HepG2 (cell line): Measurements from ENCODE around the gene RDH12. TPM values are rescaled to one million over a fixed set of nuclear protein-coding genes. Genes with fewer than 3 reads are reported as not detected.

ENCODE experiments used
- ATAC-seq: fragments of 200-7000 bp; cut with Tn5 transposase; 3 replicates; pipeline ENCODE4 v1.9.1; 2020; ENCODE audit warnings: mild to moderate bottlenecking, moderate library complexity
- BruUV-seq: library from RNA; stranded (reverse); fragments of 400-500 nt; replicated peaks from 2 replicates; lab custom pipeline; 2021; lab: Mats Ljungman, UMichigan
- CTCF ChIA-PET: fragments of 300-600 bp; formaldehyde crosslinking; extraction: SDS; loops from one replicate; lab custom pipeline; 2021; ENCODE audit warnings: low total read pairs, inconsistent platforms, low intra/inter-chr PET ratio; lab: Yijun Ruan, JAX
- POLR2A ChIA-PET: fragments of 350-600 bp; sonication (Branson Sonifier 250); formaldehyde crosslinking; loops from one replicate; lab custom pipeline; 2020; ENCODE audit warnings: antibody characterized with exemption, inconsistent platforms; lab: Yijun Ruan, JAX
- DNase-seq: peaks from one replicate; pipeline ENCODE4 v3.0.0-alpha.2; 2015; ENCODE audit warnings: low spot score
- FAIRE-seq: peaks from 3 replicates; lab custom pipeline; 2011; peaks lifted over from hg19 to GRCh38; lab: Jason Lieb, UNC
- H2AFZ ChIP-seq: one replicate; pipeline ENCODE4 v1.6.1; 2011; ENCODE audit warnings: low read length, inconsistent platforms
- H3K27ac ChIP-seq: fragments of 300-600 bp; 3 replicates; pipeline ENCODE4 v1.8.0; 2011; ENCODE audit warnings: mixed run types, mild to moderate bottlenecking, mixed read lengths, low read length, inconsistent platforms; ENCODE audit not compliant: insufficient read depth; ENCODE audit errors: extremely low read length
- H3K27me3 ChIP-seq, 2 experiments: fragments of 200-600 bp in 1 of 2; 2 replicates in 1 of 2; 3 replicates in 1 of 2; pipeline versions ENCODE4 v1.6.0 to v1.8.0; 2011; ENCODE audit warnings: low read length in 2 of 2, mild to moderate bottlenecking in 2 of 2, moderate library complexity in 2 of 2, inconsistent platforms in 1 of 2; ENCODE audit not compliant: insufficient read depth in 2 of 2, control insufficient read depth in 1 of 2
- H3K36me3 ChIP-seq, 2 experiments: fragments of 200-600 bp in 1 of 2; replicated peaks in 1 of 2; 2 replicates in 1 of 2; 3 replicates in 1 of 2; pipeline versions ENCODE4 v1.5.1 to v1.8.0; 2011; ENCODE audit warnings: low read length in 2 of 2, inconsistent platforms in 1 of 2; ENCODE audit not compliant: insufficient read depth in 2 of 2, control insufficient read depth in 1 of 2
- H3K4me1 ChIP-seq: 2 replicates; pipeline ENCODE4 v1.5.1; 2012; ENCODE audit warnings: low read length, inconsistent platforms; ENCODE audit not compliant: insufficient read depth
- H3K4me2 ChIP-seq: 2 replicates; pipeline ENCODE4 v1.6.0; 2011; ENCODE audit warnings: low read depth, low read length, inconsistent platforms
- H3K4me3 ChIP-seq, 3 experiments: fragments of 200-600 bp in 1 of 3; sonication (generic), shearing (Covaris generic) in 1 of 3; replicated peaks in 1 of 3; 2 replicates each; pipeline ENCODE4 v1.5.1; 2011 to 2016; ENCODE audit warnings: low read length in 3 of 3, inconsistent platforms in 2 of 3, low read depth in 2 of 3, mild to moderate bottlenecking in 2 of 3, control low read depth in 1 of 3, mixed read lengths in 1 of 3; ENCODE audit not compliant: insufficient read depth in 1 of 3
- H3K79me2 ChIP-seq: one replicate; pipeline ENCODE4 v1.6.1; 2011; ENCODE audit warnings: low read length, inconsistent platforms; ENCODE audit not compliant: insufficient read depth
- H3K9ac ChIP-seq: 2 replicates; pipeline ENCODE4 v1.6.0; 2011; ENCODE audit warnings: mild to moderate bottlenecking, low read depth, low read length, inconsistent platforms; ENCODE audit not compliant: insufficient read depth
- H3K9me3 ChIP-seq: 2 replicates; pipeline ENCODE4 v1.5.1; 2012; ENCODE audit warnings: mild to moderate bottlenecking, low read length
- H4K20me1 ChIP-seq: 2 replicates; pipeline ENCODE4 v1.6.0; 2011; ENCODE audit warnings: inconsistent platforms, mild to moderate bottlenecking, low read length, moderate library complexity; ENCODE audit not compliant: insufficient read depth
- ZNF629 ChIP-seq: sonication (generic); formaldehyde crosslinking; conservative IDR thresholded peaks from 2 replicates; pipeline ENCODE4 v1.5.0; 2020; ENCODE audit warnings: missing genetic modification reagents
- ZNF770 ChIP-seq: sonication (generic); formaldehyde crosslinking; IDR thresholded peaks from 2 replicates; pipeline ENCODE4 v1.5.0; 2020; ENCODE audit warnings: mild to moderate bottlenecking, missing genetic modification reagents
- ZNF83 ChIP-seq: sonication (generic); formaldehyde crosslinking; IDR thresholded peaks from 2 replicates; pipeline ENCODE4 v1.4.0; 2020; ENCODE audit warnings: missing genetic modification reagents, mild to moderate bottlenecking, borderline replicate concordance
- WGBS: methylation state at CpG from one replicate; pipeline ENCODE4 v1.1.6; 2017; ENCODE audit warnings: low lambda C conversion rate; 5-methylcytosine and 5-hydroxymethylcytosine counted together
- in situ Hi-C: cut with HindIII; loops from 2 replicates; pipeline ENCODE4 v1.10.0; 2017; ENCODE audit warnings: low pct_unique_long_range_greater_than_20kb; ENCODE audit not compliant: extremely low pct_ligation_motif_present
- intact Hi-C: fragments of 100-400 bp; cut with micrococcal nuclease; formaldehyde crosslinking; loops from one replicate; pipeline ENCODE4 v1.10.0; 2022; ENCODE audit not compliant: unreplicated experiment
- polyA plus RNA-seq, 8 experiments: library from polyadenylated mRNA; depleted of rRNA in 3 of 8; stranded (reverse) in 7 of 8; unstranded in 1 of 8; fragments of >200 nt; fragmentation: Illumina TruSeq in 4 of 8; extraction: Trizol in 4 of 8; gene quantifications; 2 replicates each; pipeline versions ENCODE4 v1.2.1 to v1.2.3, GENCODE V29; 2011 to 2016; ENCODE audit warnings: low read depth in 4 of 8, missing spikeins in 1 of 8, mixed read lengths in 1 of 8; ENCODE audit not compliant: insufficient read depth in 1 of 8
- total RNA-seq, 5 experiments: library from RNA; depleted of rRNA; stranded (reverse); fragments of >200 nt; fragmentation: Illumina TruSeq; extraction: Trizol; gene quantifications; 2 replicates each; pipeline ENCODE4 v1.2.3, GENCODE V29; 2016; ENCODE audit warnings: low read depth in 1 of 5

Gene RDH12
- total and polyA plus RNA-seq, 2 of the 13 experiments (the other 11 are each of a cell fraction or from before 2014, with no cell fraction given): 1.6 to 2.1 TPM

GRCh38 chr14:67698179-67698578 is 3.5 kb upstream of the RDH12 start:
- no TSS peak for BruUV-seq
- no peak for ATAC-seq
- in situ Hi-C loops: no loop called here

More at GRCh38 chr14:67698179-67698578, 3.5 kb upstream of the RDH12 start:
- H3K4me3 ChIP-seq: no peak overlapping the region
- H3K27me3 ChIP-seq: no peaks in the 10 kb centered on the region; a peak in 1 of 5 replicates
- intact Hi-C loops: no loop called here
- H3K36me3 ChIP-seq: peaks cover 0 to under 1% of the 10 kb centered on the region in 2 experiments; a peak in 1 of 5 replicates
- peaks cover 47% of the 10 kb centered on the region for H3K4me1 ChIP-seq
- H2AFZ ChIP-seq: no peak overlapping the region
- no peaks in the 10 kb centered on the region for H3K9me3 ChIP-seq
- H3K27ac ChIP-seq: no peak overlapping the region
- H3K79me2 ChIP-seq: peaks cover 20% of the 10 kb centered on the region
- H4K20me1 ChIP-seq: peaks cover under 1% of the 10 kb centered on the region
- CTCF ChIA-PET: no interaction called here
- 0% methylated on average over 1 of the region's 1 CpG for WGBS
- no peak for DNase-seq
- no peak overlapping the region for H3K9ac ChIP-seq
- H3K4me2 ChIP-seq: peak overlapping the region; percentile 21; the same call in 1 of the 2 replicates
- no peak for FAIRE-seq
- TF ChIP-seq ZNF629 (CRISPR knock-in tag) (peak; percentile 67), ZNF83 (CRISPR knock-in tag) (no peak), ZNF770 (CRISPR knock-in tag) (peak; percentile 94)
- TF ChIP-seq, all 625 proteins: peak for 2
- POLR2A ChIA-PET: interaction anchor here (0.8 to 1.2 kb wide), 3 partner anchors 23 to 98 kb away, joined by 3 to 5 read pairs (median 4); partner anchors contain the start of gene PIGH
